NCI-H510A treated with DMSO at 0.1 percent for 48 hours (cell line): ENCODE data around the gene FRS3.

Source experiments
- DNase-seq: peaks from one replicate; lab custom pipeline; 2025; lab: John Stamatoyannopoulos, UW

Gene FRS3

GRCh38 chr6:41741625-41742490 is 37.8 kb downstream of the FRS3 start:
- DNase-seq: no peak

- no peak for DNase-seq
These were observed 39.1 kb downstream of the FRS3 start for GRCh38 chr6:41740366-41741162.

- no peak for DNase-seq
These were observed 40.7 kb downstream of the FRS3 start for GRCh38 chr6:41739041-41739440.

- no peak for DNase-seq
These were observed 42.0 kb downstream of the FRS3 start for GRCh38 chr6:41737591-41738130.

- DNase-seq: no peak
These were observed 42.7 kb downstream of the FRS3 start for GRCh38 chr6:41736800-41737555.

GRCh38 chr6:41736186-41736733 is 43.4 kb downstream of the FRS3 start:
- DNase-seq: no peak

GRCh38 chr6:41735427-41736185 is 44.1 kb downstream of the FRS3 start, which contains the start of gene TFEB:
TFEB (minus strand) TSS chr6:41735608; CDS start chr6:41691213, 44,395 bp downstream.
- DNase-seq: peak; percentile 92

- peak; percentile 70 for DNase-seq
These were observed 44.9 kb downstream of the FRS3 start for GRCh38 chr6:41734666-41735426.

GRCh38 chr6:41733707-41734665 is 45.7 kb downstream of the FRS3 start:
- peak; percentile 98 for DNase-seq

GRCh38 chr6:41733360-41733706 is 46.4 kb downstream of the FRS3 start:
- no peak for DNase-seq

- DNase-seq: no peak
These were observed 46.9 kb downstream of the FRS3 start for GRCh38 chr6:41732591-41733359.

- no peak for DNase-seq
These were observed 47.6 kb downstream of the FRS3 start for GRCh38 chr6:41732149-41732548.

- no peak for DNase-seq
These were observed 48.1 kb downstream of the FRS3 start for GRCh38 chr6:41731561-41732086.

- DNase-seq: no peak
These were observed 48.9 kb downstream of the FRS3 start for GRCh38 chr6:41730531-41731436.

GRCh38 chr6:41729624-41730023 is 50.1 kb downstream of the FRS3 start:
- DNase-seq: no peak

GRCh38 chr6:41728954-41729353 is 50.7 kb downstream of the FRS3 start:
- DNase-seq: no peak
